Stomach (tissue), 4 donors: ENCODE measurements around the gene GLIPR1.

Source experiments
- POLR2AphosphoS5 ChIP-seq, 3 donors: sonication (generic); formaldehyde crosslinking; IDR thresholded peaks; one replicate each; pipeline ENCODE4 v1.6.1; 2016; ENCODE audit warnings: antibody characterized with exemption in 3 of 3
- TF ChIP-seq, protein P1 (sequence below), 7 experiments: fragments of 450-650 bp in 4 of 7; fragments of 200-600 bp in 3 of 7; sonication (generic) in 3 of 7; IDR thresholded peaks; one replicate each; pipeline ENCODE4 v1.5.1; 2016 to 2019; ENCODE audit warnings: antibody characterized with exemption in 7 of 7, control low read depth in 2 of 7, mild to moderate bottlenecking in 1 of 7

DNA sequence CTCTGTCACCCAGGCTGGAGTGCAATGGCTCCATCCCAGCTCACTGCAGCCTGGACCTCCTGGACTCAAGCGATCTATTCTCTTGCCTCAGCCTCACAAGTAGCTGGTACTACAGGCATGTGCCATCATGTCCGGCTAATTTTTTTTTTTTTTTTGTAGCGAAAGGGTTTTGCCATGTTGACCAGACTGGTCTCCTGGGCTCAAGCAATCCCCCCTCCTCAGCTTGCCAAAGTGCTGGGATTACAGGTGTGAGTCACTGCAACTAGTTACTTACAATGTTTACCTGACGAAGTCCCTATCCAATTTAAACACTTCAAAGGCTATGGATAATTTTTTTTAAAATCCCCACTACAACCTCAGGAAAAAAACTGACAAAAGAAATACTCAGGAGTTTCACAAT, 29.1 kb downstream of the GLIPR1 start:
- TF ChIP-seq, protein P1, sequence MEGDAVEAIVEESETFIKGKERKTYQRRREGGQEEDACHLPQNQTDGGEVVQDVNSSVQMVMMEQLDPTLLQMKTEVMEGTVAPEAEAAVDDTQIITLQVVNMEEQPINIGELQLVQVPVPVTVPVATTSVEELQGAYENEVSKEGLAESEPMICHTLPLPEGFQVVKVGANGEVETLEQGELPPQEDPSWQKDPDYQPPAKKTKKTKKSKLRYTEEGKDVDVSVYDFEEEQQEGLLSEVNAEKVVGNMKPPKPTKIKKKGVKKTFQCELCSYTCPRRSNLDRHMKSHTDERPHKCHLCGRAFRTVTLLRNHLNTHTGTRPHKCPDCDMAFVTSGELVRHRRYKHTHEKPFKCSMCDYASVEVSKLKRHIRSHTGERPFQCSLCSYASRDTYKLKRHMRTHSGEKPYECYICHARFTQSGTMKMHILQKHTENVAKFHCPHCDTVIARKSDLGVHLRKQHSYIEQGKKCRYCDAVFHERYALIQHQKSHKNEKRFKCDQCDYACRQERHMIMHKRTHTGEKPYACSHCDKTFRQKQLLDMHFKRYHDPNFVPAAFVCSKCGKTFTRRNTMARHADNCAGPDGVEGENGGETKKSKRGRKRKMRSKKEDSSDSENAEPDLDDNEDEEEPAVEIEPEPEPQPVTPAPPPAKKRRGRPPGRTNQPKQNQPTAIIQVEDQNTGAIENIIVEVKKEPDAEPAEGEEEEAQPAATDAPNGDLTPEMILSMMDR (IDR thresholded peaks at IDR 0.05) = no peak
- TF ChIP-seq POLR2AphosphoS5 (IDR thresholded peaks at IDR 0.05) = no peak
